ENCODE data around the gene MRPL12.

MRPL12 gene

GRCh38 chr17:81703747-81704654 is 834 bp downstream of the MRPL12 start:
- Histone ChIP-seq H4K20me1 (ENCODE audit: low read depth, low read length) (no peaks in the 10 kb centered on the region), H3K4me2 (ENCODE audit: low read depth, low read length, poor library complexity, severe bottlenecking) (peak overlapping the region; percentile 68), H3F3A (ENCODE audit: insufficient read depth) (peaks cover 10% of the 10 kb centered on the region), H3K9me3 (ENCODE audit: insufficient read depth, low read length) (no peaks in the 10 kb centered on the region), H3K9me2 (replicated peaks; ENCODE audit: insufficient read depth, low read length) (no peaks in the 10 kb centered on the region), H3K36me3 (ENCODE audit: low read length) (no peaks in the 10 kb centered on the region), H3K27me3 (ENCODE audit: low read length) (no peaks in the 10 kb centered on the region), H2AFZ (ENCODE audit: low read depth, low read length, severe bottlenecking) (peak overlapping the region; percentile 30), H3K4me3 (ENCODE audit: insufficient read depth, low read length, poor library complexity, severe bottlenecking) (peak overlapping the region; percentile 98), H3K79me2 (ENCODE audit: insufficient read depth, low read length) (peaks cover 56% of the 10 kb centered on the region), H3K27ac (ENCODE audit: low read depth, low read length) (peak overlapping the region; percentile 77), H3K9ac (ENCODE audit: low read length) (peak overlapping the region; percentile 98)
- TF ChIP-seq, protein P1, sequence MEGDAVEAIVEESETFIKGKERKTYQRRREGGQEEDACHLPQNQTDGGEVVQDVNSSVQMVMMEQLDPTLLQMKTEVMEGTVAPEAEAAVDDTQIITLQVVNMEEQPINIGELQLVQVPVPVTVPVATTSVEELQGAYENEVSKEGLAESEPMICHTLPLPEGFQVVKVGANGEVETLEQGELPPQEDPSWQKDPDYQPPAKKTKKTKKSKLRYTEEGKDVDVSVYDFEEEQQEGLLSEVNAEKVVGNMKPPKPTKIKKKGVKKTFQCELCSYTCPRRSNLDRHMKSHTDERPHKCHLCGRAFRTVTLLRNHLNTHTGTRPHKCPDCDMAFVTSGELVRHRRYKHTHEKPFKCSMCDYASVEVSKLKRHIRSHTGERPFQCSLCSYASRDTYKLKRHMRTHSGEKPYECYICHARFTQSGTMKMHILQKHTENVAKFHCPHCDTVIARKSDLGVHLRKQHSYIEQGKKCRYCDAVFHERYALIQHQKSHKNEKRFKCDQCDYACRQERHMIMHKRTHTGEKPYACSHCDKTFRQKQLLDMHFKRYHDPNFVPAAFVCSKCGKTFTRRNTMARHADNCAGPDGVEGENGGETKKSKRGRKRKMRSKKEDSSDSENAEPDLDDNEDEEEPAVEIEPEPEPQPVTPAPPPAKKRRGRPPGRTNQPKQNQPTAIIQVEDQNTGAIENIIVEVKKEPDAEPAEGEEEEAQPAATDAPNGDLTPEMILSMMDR (IDR thresholded peaks at IDR 0.05; ENCODE audit: insufficient read depth, low read length, poor library complexity, severe bottlenecking), result no peak
- no peak for TF ChIP-seq EZH2phosphoT487 (conservative IDR thresholded peaks at IDR 0.05; ENCODE audit: low read length)

- H3K27ac ChIP-seq (ENCODE audit: low read depth, low read length), result no peak overlapping the region
- no peak overlapping the region for H3K9ac ChIP-seq (ENCODE audit: low read length)
- H3K9me2 ChIP-seq (replicated peaks; ENCODE audit: insufficient read depth, low read length), result no peaks in the 10 kb centered on the region
- TF ChIP-seq, protein P1 (IDR thresholded peaks at IDR 0.05; ENCODE audit: insufficient read depth, low read length, poor library complexity, severe bottlenecking), result no peak
- no peak for TF ChIP-seq EZH2phosphoT487 (conservative IDR thresholded peaks at IDR 0.05; ENCODE audit: low read length)
- no peak overlapping the region for H3K4me2 ChIP-seq (ENCODE audit: low read depth, low read length, poor library complexity, severe bottlenecking)
- H3K4me3 ChIP-seq (ENCODE audit: insufficient read depth, low read length, poor library complexity, severe bottlenecking), result no peak overlapping the region
- peaks cover 50% of the 10 kb centered on the region for H3K79me2 ChIP-seq (ENCODE audit: insufficient read depth, low read length)
- H3K9me3 ChIP-seq (ENCODE audit: insufficient read depth, low read length), result no peaks in the 10 kb centered on the region
- H3F3A ChIP-seq (ENCODE audit: insufficient read depth), result peaks cover 24% of the 10 kb centered on the region
- H3K27me3 ChIP-seq (ENCODE audit: low read length), result no peaks in the 10 kb centered on the region
- no peaks in the 10 kb centered on the region for H4K20me1 ChIP-seq (ENCODE audit: low read depth, low read length)
- H2AFZ ChIP-seq (ENCODE audit: low read depth, low read length, severe bottlenecking), result no peak overlapping the region
- H3K36me3 ChIP-seq (ENCODE audit: low read length), result no peaks in the 10 kb centered on the region
Observed at GRCh38 chr17:81705518-81706231, 2.5 kb downstream of the MRPL12 start.

GRCh38 chr17:81706232-81706611 is 3.1 kb downstream of the MRPL12 start:
- Histone ChIP-seq H2AFZ (ENCODE audit: low read depth, low read length, severe bottlenecking) (no peak overlapping the region), H3K9me3 (ENCODE audit: insufficient read depth, low read length) (no peaks in the 10 kb centered on the region), H3F3A (ENCODE audit: insufficient read depth) (peaks cover 29% of the 10 kb centered on the region), H3K27ac (ENCODE audit: low read depth, low read length) (no peak overlapping the region), H3K4me2 (ENCODE audit: low read depth, low read length, poor library complexity, severe bottlenecking) (no peak overlapping the region), H3K9me2 (replicated peaks; ENCODE audit: insufficient read depth, low read length) (no peaks in the 10 kb centered on the region), H3K4me3 (ENCODE audit: insufficient read depth, low read length, poor library complexity, severe bottlenecking) (no peak overlapping the region), H3K9ac (ENCODE audit: low read length) (no peak overlapping the region), H3K27me3 (ENCODE audit: low read length) (no peaks in the 10 kb centered on the region), H4K20me1 (ENCODE audit: low read depth, low read length) (no peaks in the 10 kb centered on the region), H3K79me2 (ENCODE audit: insufficient read depth, low read length) (peaks cover 45% of the 10 kb centered on the region), H3K36me3 (ENCODE audit: low read length) (no peaks in the 10 kb centered on the region)
- TF ChIP-seq, protein P1 (IDR thresholded peaks at IDR 0.05; ENCODE audit: insufficient read depth, low read length, poor library complexity, severe bottlenecking), result no peak
- no peak for TF ChIP-seq EZH2phosphoT487 (conservative IDR thresholded peaks at IDR 0.05; ENCODE audit: low read length)

Measured in SU-DHL-6 (cell line).